BLaER1 (cell line): ENCODE results near the gene SETD2.
"Not testable (repeated sequence)": the region's sequence is repeated elsewhere in the genome, so short reads cannot be mapped to it uniquely, and the experiment has no call there.

Experiments
- H3K27ac ChIP-seq: shearing (Covaris generic); formaldehyde crosslinking; 2 replicates; pipeline ENCODE4 v1.8.1; 2022
- H3K27me3 ChIP-seq: shearing (Covaris generic); formaldehyde crosslinking; 2 replicates; pipeline ENCODE4 v1.8.1; 2022
- H3K36me3 ChIP-seq: shearing (Covaris generic); formaldehyde crosslinking; 2 replicates; pipeline ENCODE4 v1.8.1; 2022
- H3K4me1 ChIP-seq: shearing (Covaris generic); formaldehyde crosslinking; 2 replicates; pipeline ENCODE4 v1.8.1; 2022
- H3K4me2 ChIP-seq: shearing (Covaris generic); formaldehyde crosslinking; 2 replicates; pipeline ENCODE4 v1.8.1; 2022
- H3K4me3 ChIP-seq: shearing (Covaris generic); formaldehyde crosslinking; 2 replicates; pipeline ENCODE4 v1.8.1; 2022
- H3K9ac ChIP-seq: shearing (Covaris generic); formaldehyde crosslinking; 2 replicates; pipeline ENCODE4 v1.8.1; 2022
- H3K9me3 ChIP-seq: shearing (Covaris generic); formaldehyde crosslinking; 2 replicates; pipeline ENCODE4 v1.8.1; 2022
- H4K20me1 ChIP-seq: shearing (Covaris generic); formaldehyde crosslinking; 2 replicates; pipeline ENCODE4 v1.8.1; 2022
- Cebpa-rat ChIP-seq: shearing (Covaris generic); IDR thresholded peaks from 2 replicates; pipeline ENCODE4 v1.8.1; 2022

The SETD2 gene

GRCh38 chr3:47041114-47041513 lies 122.8 kb downstream of the SETD2 start:
- Histone ChIP-seq H3K27me3 (no peaks in the 10 kb centered on the region), H3K36me3 (peaks cover 94% of the 10 kb centered on the region), H3K9ac (no peak overlapping the region), H3K4me3 (no peak overlapping the region), H3K27ac (no peak overlapping the region), H4K20me1 (0 out of 2 replicates have a peak, but pooled peaks cover 7% of the 10 kb centered on the region), H3K9me3 (no peaks in the 10 kb centered on the region), H3K4me2 (no peak overlapping the region), H3K4me1 (no peaks in the 10 kb centered on the region)
- no peak for TF ChIP-seq Cebpa-rat

GRCh38 chr3:47037302-47037701 lies 126.6 kb downstream of the SETD2 start:
- not testable (repeated sequence) for H3K4me2 ChIP-seq, H3K4me1 ChIP-seq, H3K9ac ChIP-seq, H3K27ac ChIP-seq, H3K4me3 ChIP-seq, H4K20me1 ChIP-seq, H3K27me3 ChIP-seq, H3K9me3 ChIP-seq
- peaks cover 95% of the 10 kb centered on the region for H3K36me3 ChIP-seq

DNA sequence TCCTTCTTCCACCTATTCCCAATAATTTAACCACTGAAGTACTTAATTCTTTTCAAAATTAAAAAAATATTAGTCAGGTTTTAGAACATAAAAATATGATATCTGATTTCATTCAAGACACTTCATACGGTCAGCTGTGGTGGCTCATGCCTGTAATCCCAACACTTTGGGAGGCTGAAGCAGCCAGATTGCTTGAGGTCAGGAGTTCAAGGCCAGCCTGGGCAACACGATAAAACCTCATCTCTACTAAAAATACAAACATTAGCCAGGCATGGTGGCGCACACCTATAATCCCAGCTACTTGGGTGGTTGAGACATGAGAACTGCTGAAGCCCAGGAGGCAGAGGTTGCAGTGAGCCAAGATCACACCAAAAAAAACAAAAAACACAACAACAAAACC lies 127.8 kb downstream of the SETD2 start:
- H4K20me1 ChIP-seq: 0 out of 2 replicates have a peak, but pooled peaks cover 8% of the 10 kb centered on the region
- H3K4me3 ChIP-seq: no peak overlapping the region
- peaks cover 4% of the 10 kb centered on the region; the same call in 1 of the 2 replicates for H3K4me1 ChIP-seq
- H3K9me3 ChIP-seq: no peaks in the 10 kb centered on the region
- TF ChIP-seq Cebpa-rat: no peak
- H3K4me2 ChIP-seq: no peak overlapping the region
- no peaks in the 10 kb centered on the region for H3K27me3 ChIP-seq
- no peak overlapping the region for H3K27ac ChIP-seq
- H3K36me3 ChIP-seq: peaks cover 89% of the 10 kb centered on the region
- no peak overlapping the region for H3K9ac ChIP-seq

DNA sequence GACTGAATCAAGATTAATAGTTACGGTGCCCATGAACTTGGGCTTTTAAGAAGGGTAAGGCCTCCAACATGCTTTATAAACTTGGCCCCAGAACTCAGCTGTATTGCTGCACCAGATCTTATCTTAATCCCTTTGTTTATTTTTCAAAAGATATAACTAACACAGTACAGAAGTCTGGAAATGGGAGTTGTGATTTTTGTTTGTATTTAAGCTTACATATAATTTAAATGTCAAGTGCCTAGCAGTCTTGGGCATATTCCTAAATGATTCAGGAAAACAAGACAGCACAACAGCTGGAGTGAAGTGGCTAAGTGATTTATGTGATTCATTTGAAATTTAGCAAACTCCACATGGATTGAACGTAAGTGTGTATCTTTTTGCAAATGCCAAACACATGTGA lies 128.3 kb downstream of the SETD2 start:
- H3K27me3 ChIP-seq: no peaks in the 10 kb centered on the region
- H4K20me1 ChIP-seq: 0 out of 2 replicates have a peak, but pooled peaks cover 8% of the 10 kb centered on the region
- H3K9ac ChIP-seq: no peak overlapping the region
- H3K4me1 ChIP-seq: peaks cover 9% of the 10 kb centered on the region; the same call in 1 of the 2 replicates
- TF ChIP-seq Cebpa-rat: no peak
- no peaks in the 10 kb centered on the region for H3K9me3 ChIP-seq
- H3K4me2 ChIP-seq: no peak overlapping the region
- no peak overlapping the region for H3K4me3 ChIP-seq
- H3K36me3 ChIP-seq: peaks cover 88% of the 10 kb centered on the region
- H3K27ac ChIP-seq: no peak overlapping the region

DNA sequence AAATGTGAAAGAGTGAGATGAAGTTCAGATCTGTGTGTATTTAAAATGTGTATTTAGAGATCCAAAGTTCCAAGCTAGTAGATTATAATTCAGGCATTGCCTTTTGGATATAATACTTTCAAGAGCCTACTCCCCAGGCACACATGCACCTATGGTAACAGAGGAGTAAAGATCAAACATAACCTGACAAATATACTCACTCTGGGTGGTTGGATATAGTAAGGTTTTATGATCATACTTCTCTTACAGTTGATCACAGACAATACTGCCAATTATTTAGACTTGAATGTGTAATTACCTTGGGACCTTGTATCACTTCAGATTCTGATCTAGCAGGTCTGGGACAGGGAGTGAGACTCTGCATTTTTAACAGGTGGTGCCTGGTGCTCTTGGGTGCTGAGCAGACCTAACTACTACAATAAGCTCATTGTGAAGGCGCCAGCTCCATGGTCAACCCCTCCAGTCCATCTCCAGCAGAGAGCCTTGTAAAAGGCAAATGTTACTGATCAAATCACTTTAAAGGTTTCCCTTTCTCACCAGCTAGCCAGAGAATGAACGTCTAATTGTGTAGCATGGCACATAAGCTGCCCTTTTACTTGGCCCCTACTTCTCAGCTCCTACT lies 128.9 kb downstream of the SETD2 start:
- Histone ChIP-seq H3K27me3 (no peaks in the 10 kb centered on the region), H3K4me2 (no peak overlapping the region), H3K9me3 (no peaks in the 10 kb centered on the region), H3K27ac (no peak overlapping the region), H3K9ac (no peak overlapping the region), H3K4me3 (no peak overlapping the region), H4K20me1 (0 out of 2 replicates have a peak, but pooled peaks cover 8% of the 10 kb centered on the region), H3K4me1 (peaks cover 9% of the 10 kb centered on the region), H3K36me3 (peaks cover 88% of the 10 kb centered on the region)
- TF ChIP-seq Cebpa-rat: no peak

DNA sequence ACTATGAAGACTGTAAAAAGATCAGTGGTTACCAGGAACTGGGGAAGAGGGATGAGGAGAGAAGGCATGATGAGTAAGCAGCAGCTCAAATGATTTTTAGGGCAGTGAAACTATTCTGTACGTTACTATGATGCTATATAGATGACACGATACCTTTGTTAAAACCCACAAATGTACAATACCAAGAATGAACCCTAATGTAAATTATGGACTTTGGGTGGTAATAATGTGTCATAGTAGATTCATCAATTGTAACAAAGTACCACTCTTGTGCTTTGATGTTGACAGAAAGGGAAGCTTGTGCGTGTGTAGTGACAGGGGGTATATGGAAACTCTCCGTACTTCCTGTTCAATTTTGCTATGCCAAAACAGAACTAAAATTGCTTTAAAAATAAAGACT lies 132.9 kb downstream of the SETD2 start:
- H3K27me3 ChIP-seq, H3K9ac ChIP-seq, H3K4me2 ChIP-seq, H3K9me3 ChIP-seq, H3K27ac ChIP-seq, H3K4me3 ChIP-seq, H4K20me1 ChIP-seq: not testable (repeated sequence)
- H3K4me1 ChIP-seq: peaks cover 23% of the 10 kb centered on the region
- H3K36me3 ChIP-seq: peaks cover 80% of the 10 kb centered on the region

GRCh38 chr3:47028667-47029066 lies 135.2 kb downstream of the SETD2 start:
- Histone ChIP-seq H3K9me3 (peaks cover 5% of the 10 kb centered on the region; the same call in 1 of the 2 replicates), H4K20me1 (0 out of 2 replicates have a peak, but pooled peaks cover 8% of the 10 kb centered on the region), H3K9ac (no peak overlapping the region), H3K27me3 (no peaks in the 10 kb centered on the region), H3K4me1 (peaks cover 25% of the 10 kb centered on the region), H3K4me3 (no peak overlapping the region), H3K36me3 (peaks cover 72% of the 10 kb centered on the region), H3K4me2 (no peak overlapping the region), H3K27ac (no peak overlapping the region)
- no peak for TF ChIP-seq Cebpa-rat

- H3K4me2 ChIP-seq: no peak overlapping the region
- no peak overlapping the region for H3K4me3 ChIP-seq
- H4K20me1 ChIP-seq: 0 out of 2 replicates have a peak, but pooled peaks cover 7% of the 10 kb centered on the region
- peaks cover 71% of the 10 kb centered on the region for H3K36me3 ChIP-seq
- TF ChIP-seq Cebpa-rat: no peak
- H3K9me3 ChIP-seq: peaks cover 5% of the 10 kb centered on the region; the same call in 1 of the 2 replicates
- H3K9ac ChIP-seq: no peak overlapping the region
- H3K4me1 ChIP-seq: peaks cover 30% of the 10 kb centered on the region
- no peaks in the 10 kb centered on the region for H3K27me3 ChIP-seq
- H3K27ac ChIP-seq: no peak overlapping the region
Observed at GRCh38 chr3:47028146-47028545, 135.8 kb downstream of the SETD2 start.

- H3K9ac ChIP-seq, H3K4me3 ChIP-seq, H3K27me3 ChIP-seq, H3K27ac ChIP-seq, H3K4me2 ChIP-seq, H4K20me1 ChIP-seq, H3K9me3 ChIP-seq: not testable (repeated sequence)
- Histone ChIP-seq H3K4me1 (peaks cover 46% of the 10 kb centered on the region), H3K36me3 (peaks cover 74% of the 10 kb centered on the region)
Observed at GRCh38 chr3:47026432-47026831, 137.5 kb downstream of the SETD2 start.

GRCh38 chr3:47024932-47025331 lies 139.0 kb downstream of the SETD2 start:
- Histone ChIP-seq H4K20me1 (no peaks in the 10 kb centered on the region), H3K4me1 (peaks cover 53% of the 10 kb centered on the region), H3K27ac (no peak overlapping the region), H3K4me3 (no peak overlapping the region), H3K27me3 (no peaks in the 10 kb centered on the region), H3K36me3 (peaks cover 78% of the 10 kb centered on the region), H3K9me3 (peaks cover 5% of the 10 kb centered on the region; the same call in 1 of the 2 replicates), H3K9ac (no peak overlapping the region), H3K4me2 (no peak overlapping the region)
- no peak for TF ChIP-seq Cebpa-rat

DNA sequence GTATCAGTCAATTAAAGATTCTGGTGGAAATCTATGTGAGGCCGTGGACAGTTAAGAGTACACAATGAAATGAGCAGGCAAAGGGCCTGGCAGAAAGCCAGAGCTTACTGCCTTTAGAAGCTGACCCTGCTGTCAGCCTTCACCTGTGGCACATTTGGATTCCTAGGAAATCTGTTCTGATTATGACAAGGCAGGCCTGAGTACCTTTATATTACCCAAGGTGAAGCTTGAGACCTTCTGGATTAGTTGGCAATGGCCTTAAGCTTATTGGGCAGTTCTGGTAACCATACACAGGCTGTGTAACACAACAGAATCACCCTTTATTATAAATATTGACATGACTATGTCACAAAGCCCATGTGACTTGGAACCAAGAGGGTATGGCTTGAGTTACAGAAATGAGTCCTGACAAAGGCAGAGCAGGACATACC lies 141.3 kb downstream of the SETD2 start:
- peaks cover 65% of the 10 kb centered on the region for H3K4me1 ChIP-seq
- H3K4me2 ChIP-seq: peak overlapping the region; percentile 82
- no peaks in the 10 kb centered on the region for H4K20me1 ChIP-seq
- H3K9ac ChIP-seq: peak overlapping the region; percentile 31; the same call in 1 of the 2 replicates
- peaks cover 78% of the 10 kb centered on the region for H3K36me3 ChIP-seq
- TF ChIP-seq Cebpa-rat: no peak
- no peaks in the 10 kb centered on the region for H3K27me3 ChIP-seq
- H3K27ac ChIP-seq: peak overlapping the region; percentile 47
- H3K9me3 ChIP-seq: peaks cover 5% of the 10 kb centered on the region; the same call in 1 of the 2 replicates
- no peak overlapping the region for H3K4me3 ChIP-seq
